ENCODE results near the gene PPM1L.

DNA sequence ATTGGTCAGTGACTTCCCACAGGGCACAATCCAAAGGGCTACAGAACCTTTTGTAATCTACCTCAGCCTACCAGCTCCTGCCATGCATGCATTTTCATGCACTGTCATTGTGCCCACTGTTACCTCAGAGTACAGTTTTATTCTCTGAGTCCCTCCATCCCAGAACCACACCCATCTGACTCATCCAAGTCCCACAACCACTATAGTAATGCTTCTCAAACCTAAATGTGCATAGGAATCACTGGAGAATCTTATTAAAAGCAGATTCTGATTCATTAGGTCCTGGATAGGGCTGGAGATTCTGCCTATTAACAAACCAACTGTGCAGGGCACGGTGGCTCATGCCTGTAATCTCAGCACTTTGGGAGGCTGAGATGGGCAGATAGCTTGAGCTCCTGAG, 352.8 kb downstream of the PPM1L start:
- TF ChIP-seq, protein P1, sequence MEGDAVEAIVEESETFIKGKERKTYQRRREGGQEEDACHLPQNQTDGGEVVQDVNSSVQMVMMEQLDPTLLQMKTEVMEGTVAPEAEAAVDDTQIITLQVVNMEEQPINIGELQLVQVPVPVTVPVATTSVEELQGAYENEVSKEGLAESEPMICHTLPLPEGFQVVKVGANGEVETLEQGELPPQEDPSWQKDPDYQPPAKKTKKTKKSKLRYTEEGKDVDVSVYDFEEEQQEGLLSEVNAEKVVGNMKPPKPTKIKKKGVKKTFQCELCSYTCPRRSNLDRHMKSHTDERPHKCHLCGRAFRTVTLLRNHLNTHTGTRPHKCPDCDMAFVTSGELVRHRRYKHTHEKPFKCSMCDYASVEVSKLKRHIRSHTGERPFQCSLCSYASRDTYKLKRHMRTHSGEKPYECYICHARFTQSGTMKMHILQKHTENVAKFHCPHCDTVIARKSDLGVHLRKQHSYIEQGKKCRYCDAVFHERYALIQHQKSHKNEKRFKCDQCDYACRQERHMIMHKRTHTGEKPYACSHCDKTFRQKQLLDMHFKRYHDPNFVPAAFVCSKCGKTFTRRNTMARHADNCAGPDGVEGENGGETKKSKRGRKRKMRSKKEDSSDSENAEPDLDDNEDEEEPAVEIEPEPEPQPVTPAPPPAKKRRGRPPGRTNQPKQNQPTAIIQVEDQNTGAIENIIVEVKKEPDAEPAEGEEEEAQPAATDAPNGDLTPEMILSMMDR (IDR thresholded peaks at IDR 0.05; ENCODE audit: low read depth, low read length, poor library complexity, severe bottlenecking): no peak
- no peak for TF ChIP-seq EZH2phosphoT487 (IDR thresholded peaks at IDR 0.05; ENCODE audit: borderline replicate concordance, low read length)
